ENCODE data around the gene TMEM37.

GRCh38 chr2:119439574-119440500, 8.2 kb downstream of the TMEM37 start:
- TF ChIP-seq RAD21 (IDR thresholded peaks at IDR 0.05; ENCODE audit: low read depth) (no peak), CTCF (IDR thresholded peaks at IDR 0.05 in 2 of 3, conservative IDR thresholded peaks at IDR 0.05 in 1 of 3; ENCODE audit: borderline replicate concordance in 1 of 3, insufficient read depth in 1 of 3, low read depth in 2 of 3, low read length in 2 of 3) (no peak), JUND (IDR thresholded peaks at IDR 0.05) (no peak), CBX3 (IDR thresholded peaks at IDR 0.05; ENCODE audit: low read depth) (no peak), SP1 (IDR thresholded peaks at IDR 0.05; ENCODE audit: low read depth) (no peak), POLR2A (IDR thresholded peaks at IDR 0.05; ENCODE audit: borderline replicate concordance, extremely low read depth, insufficient read depth, insufficient read length) (no peak), ZNF274 (IDR thresholded peaks at IDR 0.05; ENCODE audit: low read depth, low read length) (no peak), SRF (IDR thresholded peaks at IDR 0.05; ENCODE audit: low read depth) (no peak), EZH2 (IDR thresholded peaks at IDR 0.05) (no peak), ELF1 (IDR thresholded peaks at IDR 0.05; ENCODE audit: borderline replicate concordance, low read depth) (no peak)
- TF ChIP-seq, protein P1, sequence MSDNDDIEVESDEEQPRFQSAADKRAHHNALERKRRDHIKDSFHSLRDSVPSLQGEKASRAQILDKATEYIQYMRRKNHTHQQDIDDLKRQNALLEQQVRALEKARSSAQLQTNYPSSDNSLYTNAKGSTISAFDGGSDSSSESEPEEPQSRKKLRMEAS (IDR thresholded peaks at IDR 0.05), result no peak
- TF ChIP-seq, protein P2, sequence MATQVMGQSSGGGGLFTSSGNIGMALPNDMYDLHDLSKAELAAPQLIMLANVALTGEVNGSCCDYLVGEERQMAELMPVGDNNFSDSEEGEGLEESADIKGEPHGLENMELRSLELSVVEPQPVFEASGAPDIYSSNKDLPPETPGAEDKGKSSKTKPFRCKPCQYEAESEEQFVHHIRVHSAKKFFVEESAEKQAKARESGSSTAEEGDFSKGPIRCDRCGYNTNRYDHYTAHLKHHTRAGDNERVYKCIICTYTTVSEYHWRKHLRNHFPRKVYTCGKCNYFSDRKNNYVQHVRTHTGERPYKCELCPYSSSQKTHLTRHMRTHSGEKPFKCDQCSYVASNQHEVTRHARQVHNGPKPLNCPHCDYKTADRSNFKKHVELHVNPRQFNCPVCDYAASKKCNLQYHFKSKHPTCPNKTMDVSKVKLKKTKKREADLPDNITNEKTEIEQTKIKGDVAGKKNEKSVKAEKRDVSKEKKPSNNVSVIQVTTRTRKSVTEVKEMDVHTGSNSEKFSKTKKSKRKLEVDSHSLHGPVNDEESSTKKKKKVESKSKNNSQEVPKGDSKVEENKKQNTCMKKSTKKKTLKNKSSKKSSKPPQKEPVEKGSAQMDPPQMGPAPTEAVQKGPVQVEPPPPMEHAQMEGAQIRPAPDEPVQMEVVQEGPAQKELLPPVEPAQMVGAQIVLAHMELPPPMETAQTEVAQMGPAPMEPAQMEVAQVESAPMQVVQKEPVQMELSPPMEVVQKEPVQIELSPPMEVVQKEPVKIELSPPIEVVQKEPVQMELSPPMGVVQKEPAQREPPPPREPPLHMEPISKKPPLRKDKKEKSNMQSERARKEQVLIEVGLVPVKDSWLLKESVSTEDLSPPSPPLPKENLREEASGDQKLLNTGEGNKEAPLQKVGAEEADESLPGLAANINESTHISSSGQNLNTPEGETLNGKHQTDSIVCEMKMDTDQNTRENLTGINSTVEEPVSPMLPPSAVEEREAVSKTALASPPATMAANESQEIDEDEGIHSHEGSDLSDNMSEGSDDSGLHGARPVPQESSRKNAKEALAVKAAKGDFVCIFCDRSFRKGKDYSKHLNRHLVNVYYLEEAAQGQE (IDR thresholded peaks at IDR 0.05; ENCODE audit: low read depth), result no peak
- TF ChIP-seq, protein P3, sequence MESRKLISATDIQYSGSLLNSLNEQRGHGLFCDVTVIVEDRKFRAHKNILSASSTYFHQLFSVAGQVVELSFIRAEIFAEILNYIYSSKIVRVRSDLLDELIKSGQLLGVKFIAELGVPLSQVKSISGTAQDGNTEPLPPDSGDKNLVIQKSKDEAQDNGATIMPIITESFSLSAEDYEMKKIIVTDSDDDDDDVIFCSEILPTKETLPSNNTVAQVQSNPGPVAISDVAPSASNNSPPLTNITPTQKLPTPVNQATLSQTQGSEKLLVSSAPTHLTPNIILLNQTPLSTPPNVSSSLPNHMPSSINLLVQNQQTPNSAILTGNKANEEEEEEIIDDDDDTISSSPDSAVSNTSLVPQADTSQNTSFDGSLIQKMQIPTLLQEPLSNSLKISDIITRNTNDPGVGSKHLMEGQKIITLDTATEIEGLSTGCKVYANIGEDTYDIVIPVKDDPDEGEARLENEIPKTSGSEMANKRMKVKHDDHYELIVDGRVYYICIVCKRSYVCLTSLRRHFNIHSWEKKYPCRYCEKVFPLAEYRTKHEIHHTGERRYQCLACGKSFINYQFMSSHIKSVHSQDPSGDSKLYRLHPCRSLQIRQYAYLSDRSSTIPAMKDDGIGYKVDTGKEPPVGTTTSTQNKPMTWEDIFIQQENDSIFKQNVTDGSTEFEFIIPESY (IDR thresholded peaks at IDR 0.05; ENCODE audit: extremely low read depth, insufficient replicate concordance, low read length), result no peak

Data from HCT116 (cell line).